Activated effector memory CD4-positive, alpha-beta T cell treated with anti-CD3 and anti-CD28 coated beads, Interleukin-2, amount 50 U/mL, for 16 hours (primary cell): Measurements from ENCODE around the gene TPSAB1.
"Not testable (repeated sequence)": the region's sequence is repeated elsewhere in the genome, so short reads cannot be mapped to it uniquely, and the experiment has no call there.

ENCODE experiments used
- DNase-seq: peaks from one replicate; pipeline ENCODE4 v3.0.0-alpha.2; 2020

TPSAB1 gene

DNA sequence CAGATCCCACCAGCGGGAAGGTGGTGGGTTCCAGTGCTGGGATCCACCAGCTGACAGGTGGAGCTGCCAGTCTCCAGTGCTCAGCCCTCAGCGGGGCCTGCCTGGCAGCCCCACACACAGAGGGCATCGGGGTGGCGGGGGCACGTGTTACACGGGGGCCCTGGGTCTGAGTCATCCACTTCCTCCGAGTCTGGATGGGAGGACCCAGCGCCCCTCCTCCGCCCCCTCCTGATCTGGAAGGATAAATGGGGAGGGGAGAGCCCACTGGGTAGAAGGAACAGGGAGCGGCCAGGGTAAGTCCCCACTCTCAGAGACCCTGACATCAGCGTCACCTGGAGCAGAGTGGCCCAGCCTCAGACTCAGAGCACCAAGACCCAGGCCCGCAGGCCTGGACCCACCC is at the start of gene TPSAB1:
Gene TPSAB1 (plus strand): TSS at position 270 of the 400 bp plus-strand sequence. CDS start 234 bp downstream, outside the sequence.
- not testable (repeated sequence) for DNase-seq

DNA sequence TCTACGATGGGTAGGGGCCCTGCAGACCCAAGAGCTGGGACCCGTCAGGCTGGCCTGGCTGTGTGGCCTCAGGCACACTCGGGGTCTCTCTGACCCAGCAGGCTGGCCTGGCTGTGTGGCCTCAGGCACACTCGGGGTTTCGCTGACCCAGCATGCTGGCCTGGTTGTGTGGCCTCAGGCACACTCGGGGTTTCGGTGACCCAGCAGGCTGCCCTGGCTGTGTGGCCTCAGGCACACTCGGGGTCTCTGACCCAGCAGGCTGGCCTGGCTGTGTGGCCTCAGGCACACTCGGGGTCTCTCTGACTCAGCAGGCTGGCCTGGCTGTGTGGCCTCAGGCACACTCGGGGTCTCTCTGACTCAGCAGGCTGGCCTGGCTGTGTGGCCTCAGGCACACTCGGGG is 49.7 kb upstream of the TPSAB1 start:
- not testable (repeated sequence) for DNase-seq

DNA sequence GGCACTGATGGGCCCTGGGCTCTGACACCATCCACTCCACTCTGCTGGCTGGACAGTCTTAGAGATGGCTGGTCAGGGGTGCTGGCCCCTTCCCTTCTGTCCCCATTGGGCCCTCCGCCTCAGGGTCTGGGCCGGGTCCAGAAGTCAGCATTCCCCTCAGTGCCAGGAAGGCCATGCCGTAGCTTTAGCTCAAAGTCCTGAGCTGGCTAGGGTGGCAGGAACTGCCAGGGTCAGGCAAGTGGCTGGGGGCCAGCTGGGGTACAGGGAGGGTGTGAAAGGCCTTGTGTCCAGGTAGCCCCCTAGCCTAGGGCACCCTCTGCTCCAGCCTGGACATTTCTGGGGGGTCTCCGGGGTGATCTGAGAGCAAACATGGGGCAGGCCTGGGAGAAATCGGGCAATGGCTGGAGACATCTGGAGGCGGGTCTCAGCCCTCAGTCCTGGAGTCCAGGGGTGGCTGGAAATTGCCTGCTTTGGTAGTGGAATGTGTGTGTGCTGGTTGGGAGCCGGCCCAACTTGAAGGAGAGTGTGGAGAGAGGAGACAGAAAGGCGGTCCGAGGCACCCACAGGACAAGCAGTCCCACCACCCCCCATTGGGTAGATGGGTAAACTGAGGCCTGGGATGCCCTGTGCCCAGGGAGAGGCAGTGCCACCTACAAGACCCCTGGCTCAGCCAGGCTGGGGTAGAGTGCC is 48.0 kb upstream of the TPSAB1 start:
- DNase-seq: no peak

DNA sequence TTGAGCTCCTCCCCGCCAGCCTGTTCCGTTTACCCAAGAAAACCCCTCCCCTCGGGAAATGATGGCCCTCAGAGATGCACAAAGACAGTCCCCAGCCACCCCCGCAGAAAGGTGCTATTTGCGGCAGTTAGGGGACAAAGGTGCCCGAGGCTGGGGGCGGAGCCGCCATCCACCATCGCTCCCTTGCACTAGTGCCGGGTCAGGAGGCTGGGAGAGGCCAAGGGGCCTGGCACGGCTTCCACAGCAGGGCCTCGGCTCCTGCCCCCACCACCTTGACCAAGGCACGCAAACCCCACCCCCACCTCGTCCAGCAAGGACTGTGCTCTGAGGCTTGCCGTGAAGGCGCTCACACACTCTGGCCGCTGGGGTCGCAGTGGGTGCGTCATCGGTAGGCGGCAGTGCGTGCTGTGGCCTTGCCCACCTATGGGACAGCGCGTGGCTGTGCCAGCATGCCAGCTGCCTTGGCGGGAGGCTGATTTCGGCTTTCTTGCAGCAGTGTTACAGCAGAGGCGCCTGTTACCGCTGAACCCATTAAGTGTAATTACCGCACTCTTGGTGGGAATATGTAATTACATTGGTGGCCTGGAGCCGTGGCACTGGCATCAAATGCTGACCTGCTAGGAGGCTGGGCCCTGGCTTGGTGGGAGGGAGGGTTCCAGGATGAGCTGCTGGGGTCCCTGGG is 47.2 kb upstream of the TPSAB1 start:
- no peak for DNase-seq

DNA sequence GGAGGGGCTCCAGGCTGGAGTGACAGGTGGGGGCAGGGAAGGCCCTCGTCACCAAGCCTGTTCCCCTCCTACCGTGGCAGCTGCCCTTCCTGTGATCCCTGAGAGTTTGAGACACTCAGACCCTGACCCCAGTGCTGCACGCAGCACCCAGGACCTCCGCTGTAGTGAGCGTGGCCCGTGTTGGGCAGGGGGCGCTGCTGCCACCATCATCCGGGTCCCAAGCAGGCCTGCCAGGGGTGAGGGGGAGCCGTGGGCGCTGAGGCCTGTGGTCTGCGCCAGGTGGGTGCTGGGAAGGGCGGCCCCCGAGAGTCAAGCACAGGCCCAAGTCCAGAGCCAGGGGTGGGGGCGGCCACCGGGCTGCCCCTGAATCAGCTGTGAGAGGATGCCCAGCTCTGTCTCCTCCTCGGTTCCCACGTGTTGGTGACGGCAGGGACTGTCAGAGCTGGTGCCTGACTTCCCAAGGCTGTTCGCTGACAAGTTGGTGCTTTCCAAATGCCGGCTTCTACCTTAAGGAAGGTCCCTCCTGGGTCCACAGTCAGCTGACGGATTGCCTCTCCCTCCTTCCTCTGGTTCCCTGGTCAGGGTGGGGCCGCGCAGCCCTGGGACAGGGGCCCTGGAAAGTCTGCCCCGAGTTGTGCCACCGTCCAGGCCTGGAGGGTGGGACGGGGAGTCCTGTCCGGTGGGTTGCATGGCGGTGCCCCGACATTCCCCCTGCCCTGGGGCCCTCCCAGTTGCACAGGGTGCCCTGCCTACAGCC is 46.5 kb upstream of the TPSAB1 start:
- no peak for DNase-seq

DNA sequence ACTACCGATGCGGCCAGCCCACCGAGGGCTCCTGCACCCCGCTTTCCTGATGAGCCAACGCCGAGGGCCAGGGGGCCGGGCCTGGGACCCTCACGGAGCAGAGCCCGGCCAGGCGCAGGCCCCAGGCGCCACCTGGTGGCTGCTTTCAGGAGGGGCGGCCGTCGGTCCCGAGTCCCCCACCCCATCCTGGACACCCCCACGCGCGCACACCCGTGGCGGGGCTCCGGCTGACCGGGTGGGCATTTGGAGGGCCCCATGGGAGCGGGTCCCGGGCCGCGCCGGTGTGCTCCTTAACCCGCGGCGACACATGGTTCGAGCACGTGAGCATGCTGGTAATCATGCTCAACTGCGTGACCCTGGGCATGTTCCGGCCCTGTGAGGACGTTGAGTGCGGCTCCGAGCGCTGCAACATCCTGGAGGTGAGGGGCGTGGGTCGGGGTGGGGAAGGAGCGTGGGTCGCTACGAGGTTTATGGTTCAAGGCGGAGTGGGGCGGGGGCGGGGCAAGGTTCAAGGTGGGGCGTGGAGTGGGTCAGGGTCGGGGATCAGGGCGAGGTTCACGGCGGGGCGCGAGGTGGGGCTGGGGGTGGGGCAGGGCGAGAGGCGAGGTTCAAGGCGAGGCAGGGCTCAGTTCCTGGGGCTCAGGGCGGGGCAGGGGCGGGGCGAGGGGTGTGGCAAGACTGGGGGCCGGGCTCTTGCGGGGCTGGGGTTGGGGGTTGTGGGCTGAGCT is 45.7 kb upstream of the TPSAB1 start:
- DNase-seq: peak; percentile 69

DNA sequence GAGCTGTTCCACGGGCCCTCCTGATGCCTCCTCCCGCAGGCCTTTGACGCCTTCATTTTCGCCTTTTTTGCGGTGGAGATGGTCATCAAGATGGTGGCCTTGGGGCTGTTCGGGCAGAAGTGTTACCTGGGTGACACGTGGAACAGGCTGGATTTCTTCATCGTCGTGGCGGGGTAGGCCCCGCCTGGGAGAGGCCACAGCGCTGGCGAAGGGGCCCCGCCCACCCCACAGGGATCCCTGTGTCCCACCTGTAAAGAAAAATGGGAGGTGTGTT is 45.2 kb upstream of the TPSAB1 start:
- no peak for DNase-seq

DNA sequence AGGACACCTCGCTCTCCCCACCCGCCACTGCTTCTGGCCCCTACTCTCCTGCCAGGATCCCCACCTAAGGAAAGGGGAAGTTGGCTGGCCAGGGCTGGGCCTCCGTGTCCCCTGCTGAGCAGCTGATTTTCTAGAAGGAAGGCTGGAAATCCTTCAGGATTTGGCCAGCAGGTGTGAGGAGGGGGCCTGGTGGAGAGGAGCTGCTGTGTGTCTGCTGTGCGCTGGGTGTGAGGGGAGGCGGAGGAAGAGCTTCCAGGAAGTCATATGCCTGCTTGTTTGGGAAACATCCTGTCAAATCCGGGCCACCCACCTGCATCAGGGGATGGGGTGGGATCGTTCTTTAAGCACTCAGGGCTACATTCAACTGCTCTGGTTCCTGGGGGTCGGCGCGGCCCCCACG is 44.0 kb upstream of the TPSAB1 start:
- no peak for DNase-seq

DNA sequence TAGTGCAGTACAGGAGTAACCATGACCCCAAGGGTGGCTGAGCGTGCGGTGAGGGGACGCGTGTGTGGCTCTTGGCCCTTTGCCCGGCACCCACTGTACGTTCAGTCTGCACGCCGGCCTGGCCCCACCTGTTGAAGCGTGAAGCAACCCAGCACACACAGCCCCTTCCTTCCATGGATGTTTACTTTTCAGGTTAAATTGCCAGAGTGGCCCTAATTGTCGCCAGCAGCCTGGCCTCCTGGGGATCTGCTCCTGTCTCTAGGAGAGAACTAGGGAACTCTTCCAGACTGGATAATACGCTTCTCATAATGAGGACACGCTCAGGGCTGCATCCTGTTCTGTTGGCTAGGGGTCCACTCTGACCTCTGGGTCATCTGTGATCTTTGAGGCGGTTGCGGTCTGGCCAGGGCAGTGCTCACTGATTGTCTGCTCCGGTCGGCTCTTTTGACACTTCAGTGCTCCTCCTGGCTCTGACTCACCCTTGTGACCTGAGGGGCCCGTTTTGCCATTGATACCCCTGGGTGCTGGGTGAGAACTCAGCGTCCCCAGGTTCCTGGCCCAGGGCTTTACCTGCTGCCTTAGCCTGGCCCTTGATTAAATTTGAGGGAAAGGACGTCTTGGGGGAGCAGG is 43.2 kb upstream of the TPSAB1 start:
- DNase-seq: no peak

DNA sequence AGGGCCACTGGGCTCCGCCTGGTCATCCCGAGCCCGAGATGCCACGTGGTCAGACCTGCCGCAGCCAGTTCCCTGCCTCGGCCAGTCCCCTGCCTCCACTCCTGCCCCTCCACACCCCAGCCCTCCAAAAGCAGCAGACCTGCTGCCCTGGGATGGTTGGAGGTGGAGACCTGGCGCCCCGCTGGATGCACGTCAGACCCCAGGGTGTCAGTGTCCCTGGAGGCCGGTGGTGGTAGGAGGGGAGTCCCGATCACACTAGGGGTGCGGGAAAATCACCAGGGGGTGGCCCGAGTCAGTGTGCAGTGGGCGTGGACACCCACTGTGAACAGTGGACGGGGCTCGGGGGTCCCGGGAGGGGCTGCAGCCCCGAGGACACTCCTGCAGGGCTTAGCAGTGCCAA is 42.3 kb upstream of the TPSAB1 start:
- DNase-seq: no peak

DNA sequence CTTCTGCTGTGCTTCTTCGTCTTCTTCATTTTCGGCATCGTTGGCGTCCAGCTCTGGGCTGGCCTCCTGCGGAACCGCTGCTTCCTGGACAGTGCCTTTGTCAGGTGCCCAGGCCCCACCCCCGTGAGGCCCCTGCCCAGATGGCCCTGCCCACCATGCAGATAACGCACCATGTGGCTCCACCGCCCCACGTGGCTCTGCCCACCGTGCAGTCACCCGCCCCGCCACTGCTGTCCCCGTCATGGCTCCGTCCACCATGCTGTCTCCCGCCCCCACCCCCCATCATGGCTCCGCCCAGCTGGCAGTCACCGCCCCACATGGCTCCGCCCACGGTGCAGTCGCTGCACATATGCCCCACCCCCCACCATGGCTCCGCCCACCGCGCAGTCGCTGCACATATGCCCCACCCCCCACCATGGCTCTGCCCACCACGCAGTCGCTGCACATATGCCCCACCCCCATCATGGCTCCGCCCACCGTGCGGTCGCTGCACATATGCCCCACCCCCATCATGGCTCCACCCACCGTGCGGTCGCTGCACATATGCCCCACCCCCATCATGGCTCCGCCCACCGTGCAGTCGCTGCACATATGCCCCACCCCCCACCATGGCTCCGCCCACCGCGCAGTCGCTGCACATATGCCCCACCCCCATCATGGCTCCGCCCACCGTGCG is 41.7 kb upstream of the TPSAB1 start:
- not testable (repeated sequence) for DNase-seq

DNA sequence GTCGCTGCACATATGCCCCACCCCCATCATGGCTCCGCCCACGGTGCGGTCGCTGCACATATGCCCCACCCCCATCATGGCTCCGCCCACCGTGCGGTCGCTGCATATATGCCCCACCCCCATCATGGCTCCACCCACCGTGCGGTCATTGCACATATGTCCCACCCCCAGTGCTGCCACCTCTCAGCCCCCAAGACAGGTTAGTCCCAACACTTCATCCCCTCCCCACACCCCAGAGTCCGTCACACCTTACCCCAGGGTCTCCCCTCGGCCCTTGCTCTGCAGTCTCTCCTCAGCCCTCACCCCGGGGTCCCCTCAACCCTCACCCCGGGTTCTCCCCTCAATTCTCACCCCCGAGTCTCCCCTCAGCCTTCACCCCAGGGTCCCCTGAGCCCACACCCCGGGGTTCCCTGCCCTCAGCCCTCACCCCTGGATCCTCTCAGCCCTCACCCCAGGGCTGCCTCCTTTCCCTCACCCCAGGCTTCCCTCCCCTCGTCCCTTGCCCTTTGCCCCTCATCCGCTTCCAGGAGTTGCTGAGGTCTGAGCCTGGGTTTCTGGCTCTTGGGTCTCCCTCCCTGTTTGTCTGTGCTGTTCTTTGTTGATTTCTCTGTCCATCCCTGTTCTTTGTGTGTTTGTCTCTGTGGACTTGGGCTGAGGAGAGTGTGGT is 41.0 kb upstream of the TPSAB1 start:
- no peak for DNase-seq

DNA sequence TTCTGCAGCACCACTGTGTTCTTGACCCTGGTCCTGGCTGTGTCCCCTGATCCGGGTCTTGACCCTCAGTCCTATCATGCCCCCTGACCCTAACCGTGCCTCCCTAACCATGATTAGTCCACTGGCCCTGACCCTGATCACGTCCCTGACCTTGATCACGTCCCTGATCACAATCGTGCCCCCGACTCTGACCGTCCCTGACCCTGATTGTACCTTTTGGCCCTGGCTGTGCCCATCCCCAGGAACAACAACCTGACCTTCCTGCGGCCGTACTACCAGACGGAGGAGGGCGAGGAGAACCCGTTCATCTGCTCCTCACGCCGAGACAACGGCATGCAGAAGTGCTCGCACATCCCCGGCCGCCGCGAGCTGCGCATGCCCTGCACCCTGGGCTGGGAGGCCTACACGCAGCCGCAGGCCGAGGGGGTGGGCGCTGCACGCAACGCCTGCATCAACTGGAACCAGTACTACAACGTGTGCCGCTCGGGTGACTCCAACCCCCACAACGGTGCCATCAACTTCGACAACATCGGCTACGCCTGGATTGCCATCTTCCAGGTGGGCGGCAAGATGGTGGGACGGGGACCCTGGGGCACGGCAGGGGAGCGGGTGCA is 40.4 kb upstream of the TPSAB1 start:
- DNase-seq: no peak

DNA sequence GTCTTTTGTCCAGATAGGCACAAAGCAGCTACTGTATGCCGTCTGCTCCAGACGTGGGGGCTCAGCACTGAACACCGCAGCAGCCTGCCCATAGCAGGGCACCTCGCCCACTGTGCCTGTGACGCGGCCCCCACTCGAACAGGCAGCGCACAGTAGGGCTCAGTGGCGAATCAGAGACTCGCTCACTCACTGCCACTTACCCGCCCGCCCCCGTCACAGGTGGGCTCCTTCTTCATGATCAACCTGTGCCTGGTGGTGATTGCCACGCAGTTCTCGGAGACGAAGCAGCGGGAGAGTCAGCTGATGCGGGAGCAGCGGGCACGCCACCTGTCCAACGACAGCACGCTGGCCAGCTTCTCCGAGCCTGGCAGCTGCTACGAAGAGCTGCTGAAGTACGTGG is 39.1 kb upstream of the TPSAB1 start:
- DNase-seq: no peak

DNA sequence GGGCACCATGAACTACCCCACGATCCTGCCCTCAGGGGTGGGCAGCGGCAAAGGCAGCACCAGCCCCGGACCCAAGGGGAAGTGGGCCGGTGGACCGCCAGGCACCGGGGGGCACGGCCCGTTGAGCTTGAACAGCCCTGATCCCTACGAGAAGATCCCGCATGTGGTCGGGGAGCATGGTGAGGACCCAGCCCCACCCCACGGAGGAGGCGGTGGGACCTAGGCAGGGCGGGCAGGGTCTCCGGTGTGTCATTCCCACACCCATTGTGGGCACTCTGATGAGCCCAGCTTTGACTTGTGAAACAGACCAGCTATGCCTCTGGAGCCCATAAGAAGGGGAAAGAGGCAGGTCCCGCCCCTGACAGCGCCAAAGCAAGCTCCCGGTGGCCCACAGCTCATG is 38.2 kb upstream of the TPSAB1 start:
- no peak for DNase-seq

DNA sequence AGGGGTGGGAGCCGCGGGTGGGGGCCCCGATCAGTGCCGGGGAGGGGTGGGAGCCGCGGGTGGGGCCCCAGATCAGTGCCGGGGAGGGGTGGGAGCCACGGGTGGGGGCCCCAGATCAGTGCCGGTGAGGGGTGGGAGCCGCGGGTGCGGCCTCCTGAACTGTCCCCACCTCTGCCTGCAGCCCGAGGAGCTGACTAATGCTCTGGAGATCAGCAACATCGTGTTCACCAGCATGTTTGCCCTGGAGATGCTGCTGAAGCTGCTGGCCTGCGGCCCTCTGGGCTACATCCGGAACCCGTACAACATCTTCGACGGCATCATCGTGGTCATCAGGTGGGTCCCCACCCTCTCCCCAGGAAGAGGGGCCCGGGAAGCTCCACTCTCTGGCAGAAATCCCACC is 35.6 kb upstream of the TPSAB1 start:
- no peak for DNase-seq

DNA sequence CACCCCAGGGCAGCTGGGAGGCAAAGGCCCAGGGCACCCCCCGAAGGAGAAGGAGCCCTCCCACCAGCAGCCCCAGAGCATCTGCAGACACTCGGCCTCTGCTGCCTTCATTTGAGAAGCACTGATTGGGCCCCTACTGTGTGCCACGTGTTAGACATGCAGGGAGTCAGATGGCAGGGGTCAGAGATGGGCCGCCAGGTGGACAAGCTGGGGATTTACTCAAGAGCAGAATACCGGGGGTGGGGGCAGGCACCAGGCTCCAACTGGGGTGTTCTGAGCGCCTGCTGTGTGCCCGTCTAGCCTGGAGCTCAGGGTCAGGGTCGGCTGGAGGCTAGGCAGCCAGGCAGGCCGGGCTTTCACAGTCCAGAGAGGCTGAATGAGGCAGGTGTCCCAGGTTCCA is 34.2 kb upstream of the TPSAB1 start:
- DNase-seq: no peak

DNA sequence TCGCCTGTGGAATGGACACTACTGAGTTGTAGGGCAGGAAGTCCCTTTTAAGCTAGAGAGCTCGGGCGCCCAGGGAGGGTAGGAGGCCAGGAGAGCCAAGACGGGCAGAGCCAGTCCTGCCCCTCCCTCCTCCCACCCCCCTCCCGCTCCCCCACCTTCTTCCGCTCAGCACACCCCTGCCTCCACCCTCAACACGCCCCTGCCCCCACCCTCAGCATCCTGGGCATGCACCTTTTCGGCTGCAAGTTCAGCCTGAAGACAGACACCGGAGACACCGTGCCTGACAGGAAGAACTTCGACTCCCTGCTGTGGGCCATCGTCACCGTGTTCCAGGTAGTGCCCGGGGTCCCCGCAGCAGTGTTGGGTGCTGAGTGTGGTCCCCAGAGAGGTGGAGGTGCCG is 33.7 kb upstream of the TPSAB1 start:
- DNase-seq: no peak

DNA sequence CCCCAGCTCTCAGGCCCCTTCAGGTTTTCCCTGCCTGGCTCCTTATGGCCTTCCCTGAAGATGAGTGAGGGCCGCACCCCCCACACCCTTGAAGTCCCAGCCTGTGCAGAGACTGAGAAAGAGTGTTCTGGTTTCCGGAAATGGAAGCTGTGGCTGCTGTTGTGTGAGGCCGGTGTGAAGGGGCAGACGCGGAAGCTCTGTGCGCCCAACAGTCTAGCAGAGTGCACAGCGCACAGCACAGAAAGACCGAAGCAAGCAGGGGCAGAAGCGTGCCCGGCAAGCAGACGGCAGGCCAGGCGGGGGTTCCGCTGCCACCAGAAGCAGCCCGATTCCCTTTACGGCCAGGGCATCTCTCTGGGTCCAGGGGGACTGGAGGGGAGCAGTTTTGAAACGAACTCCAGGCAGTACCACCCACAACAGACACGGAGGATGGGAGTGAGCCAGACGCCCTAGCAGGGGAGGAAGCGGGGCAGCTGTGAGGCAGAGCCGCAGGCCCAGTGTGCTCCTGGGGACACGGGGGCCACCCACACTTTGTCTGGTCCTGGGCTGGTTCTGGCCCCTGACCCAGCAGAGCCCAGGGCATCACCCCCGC is 32.2 kb upstream of the TPSAB1 start:
- no peak for DNase-seq

DNA sequence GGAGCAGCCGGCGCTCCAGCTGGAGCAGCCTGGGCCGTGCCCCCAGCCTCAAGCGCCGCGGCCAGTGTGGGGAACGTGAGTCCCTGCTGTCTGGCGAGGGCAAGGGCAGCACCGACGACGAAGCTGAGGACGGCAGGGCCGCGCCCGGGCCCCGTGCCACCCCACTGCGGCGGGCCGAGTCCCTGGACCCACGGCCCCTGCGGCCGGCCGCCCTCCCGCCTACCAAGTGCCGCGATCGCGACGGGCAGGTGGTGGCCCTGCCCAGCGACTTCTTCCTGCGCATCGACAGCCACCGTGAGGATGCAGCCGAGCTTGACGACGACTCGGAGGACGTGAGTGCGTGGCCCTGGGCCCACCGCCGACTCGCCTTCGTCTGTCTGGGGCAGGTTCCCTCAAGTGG is 31.4 kb upstream of the TPSAB1 start:
- no peak for DNase-seq

DNA sequence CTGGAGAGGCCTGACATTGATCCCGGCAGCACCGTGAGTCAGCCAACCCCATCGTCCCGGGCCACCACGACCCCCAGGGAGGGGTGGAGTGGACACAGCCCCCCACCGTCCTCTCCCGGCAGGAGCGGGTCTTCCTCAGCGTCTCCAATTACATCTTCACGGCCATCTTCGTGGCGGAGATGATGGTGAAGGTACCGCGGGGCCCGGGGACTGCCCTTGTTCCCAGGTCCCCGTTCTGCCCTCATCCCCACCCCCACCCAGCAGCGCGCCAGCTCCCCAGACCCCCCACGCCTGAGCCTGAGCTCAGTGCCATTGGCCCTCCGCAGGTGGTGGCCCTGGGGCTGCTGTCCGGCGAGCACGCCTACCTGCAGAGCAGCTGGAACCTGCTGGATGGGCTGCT is 30.0 kb upstream of the TPSAB1 start:
- no peak for DNase-seq
